H9 (cell line): Measurements from ENCODE around the gene BEST1. TPM values are rescaled to one million over a fixed set of nuclear protein-coding genes. Genes with fewer than 3 reads are reported as not detected.

Source experiments
- DNase-seq: peaks from one replicate; pipeline ENCODE4 v3.0.0-alpha.2; 2017
- H2AFZ ChIP-seq: one replicate; pipeline ENCODE4 v1.6.1; 2013; ENCODE audit warnings: mild to moderate bottlenecking, low read length, control low read depth, moderate library complexity
- H2AK5ac ChIP-seq: 2 replicates; pipeline ENCODE4 v1.6.1; 2013; ENCODE audit warnings: low read length, control low read depth, mixed read lengths; ENCODE audit not compliant: insufficient read length
- H2BK120ac ChIP-seq: one replicate; pipeline ENCODE4 v1.6.1; 2013; ENCODE audit warnings: low read depth, mild to moderate bottlenecking, low read length, control low read depth, inconsistent platforms; ENCODE audit not compliant: poor library complexity, severe bottlenecking
- H2BK12ac ChIP-seq: 2 replicates; pipeline ENCODE4 v1.6.1; 2013; ENCODE audit warnings: low read length, control low read depth, mixed read lengths, low read depth; ENCODE audit not compliant: insufficient read length
- H2BK15ac ChIP-seq: 2 replicates; pipeline ENCODE4 v1.6.1; 2013; ENCODE audit warnings: low read depth, low read length, control low read depth
- H2BK20ac ChIP-seq: one replicate; pipeline ENCODE4 v1.6.1; 2013; ENCODE audit warnings: low read depth, mild to moderate bottlenecking, low read length, control low read depth, inconsistent platforms; ENCODE audit not compliant: poor library complexity, severe bottlenecking
- H2BK5ac ChIP-seq: 2 replicates; pipeline ENCODE4 v1.6.1; 2013; ENCODE audit warnings: low read length, control low read depth, mixed read lengths; ENCODE audit not compliant: insufficient read length
- H3K14ac ChIP-seq: 2 replicates; pipeline ENCODE4 v1.6.1; 2013; ENCODE audit warnings: low read length, control low read depth; ENCODE audit not compliant: insufficient read depth
- H3K18ac ChIP-seq: 2 replicates; pipeline ENCODE4 v1.6.1; 2013; ENCODE audit warnings: low read depth, mild to moderate bottlenecking, mixed read lengths, low read length, control low read depth; ENCODE audit not compliant: insufficient read length
- H3K23ac ChIP-seq: 2 replicates; pipeline ENCODE4 v1.6.1; 2013; ENCODE audit warnings: low read length, control low read depth, mixed read lengths, low read depth; ENCODE audit not compliant: insufficient read length
- H3K23me2 ChIP-seq: 2 replicates; pipeline ENCODE4 v1.6.1; 2013; ENCODE audit warnings: low read depth, mild to moderate bottlenecking, mixed read lengths, low read length, control low read depth; ENCODE audit not compliant: insufficient read length, poor library complexity, severe bottlenecking
- H3K27ac ChIP-seq: 2 replicates; pipeline ENCODE4 v1.5.1; 2013; ENCODE audit warnings: low read length, control low read depth, mixed read lengths, low read depth; ENCODE audit not compliant: insufficient read length
- H3K27me3 ChIP-seq: 2 replicates; pipeline ENCODE4 v1.6.1; 2013; ENCODE audit warnings: low read length, control low read depth, inconsistent platforms; ENCODE audit not compliant: insufficient read depth
- H3K4ac ChIP-seq: 2 replicates; pipeline ENCODE4 v1.6.1; 2013; ENCODE audit warnings: low read depth, mild to moderate bottlenecking, control low read depth, inconsistent platforms, low read length, moderate library complexity
- H3K4me1 ChIP-seq: 2 replicates; pipeline ENCODE4 v1.6.1; 2013; ENCODE audit warnings: low read length, control low read depth, inconsistent platforms; ENCODE audit not compliant: insufficient read depth
- H3K4me2 ChIP-seq: 2 replicates; pipeline ENCODE4 v1.6.1; 2013; ENCODE audit warnings: low read length, control low read depth, mixed read lengths; ENCODE audit not compliant: insufficient read length, insufficient read depth
- H3K56ac ChIP-seq: 2 replicates; pipeline ENCODE4 v1.6.1; 2013; ENCODE audit warnings: low read depth, mild to moderate bottlenecking, mixed read lengths, low read length, control low read depth; ENCODE audit not compliant: insufficient read length
- H3K79me1 ChIP-seq: 2 replicates; pipeline ENCODE4 v1.6.1; 2013; ENCODE audit warnings: low read depth, mild to moderate bottlenecking, moderate library complexity, low read length, control low read depth, inconsistent platforms; ENCODE audit not compliant: insufficient read depth, poor library complexity, severe bottlenecking
- H3K79me2 ChIP-seq: 2 replicates; pipeline ENCODE4 v1.6.1; 2013; ENCODE audit warnings: low read length, control low read depth, inconsistent platforms; ENCODE audit not compliant: insufficient read depth
- H3K9ac ChIP-seq: 2 replicates; pipeline ENCODE4 v1.6.1; 2013; ENCODE audit warnings: low read length, control low read depth, mixed read lengths; ENCODE audit not compliant: insufficient read length; ENCODE audit errors: extremely low read depth
- H3K9me3 ChIP-seq: one replicate; pipeline ENCODE4 v1.6.1; 2013; ENCODE audit warnings: low read depth, low read length, inconsistent platforms; ENCODE audit not compliant: control insufficient read depth
- H3T11ph ChIP-seq: one replicate; pipeline ENCODE4 v1.6.1; 2013; ENCODE audit warnings: mild to moderate bottlenecking, low read length, control low read depth, inconsistent platforms
- H4K20me1 ChIP-seq: one replicate; pipeline ENCODE4 v1.6.1; 2013; ENCODE audit not compliant: control insufficient read depth, insufficient read length, insufficient read depth
- H4K5ac ChIP-seq: 2 replicates; pipeline ENCODE4 v1.6.1; 2013; ENCODE audit warnings: low read depth, mild to moderate bottlenecking, mixed read lengths, low read length, control low read depth; ENCODE audit not compliant: insufficient read length
- H4K8ac ChIP-seq: replicated peaks from 2 replicates; pipeline ENCODE4 v1.6.1; 2013; ENCODE audit warnings: low read length, control low read depth, mixed read lengths, low read depth; ENCODE audit not compliant: insufficient read length
- H4K91ac ChIP-seq: 2 replicates; pipeline ENCODE4 v1.6.1; 2013; ENCODE audit warnings: low read depth, mild to moderate bottlenecking, moderate library complexity, mixed read lengths, low read length, control low read depth; ENCODE audit not compliant: insufficient read length
- H3K27ac Mint-ChIP-seq, 3 experiments: 2 replicates in 2 of 3; 3 replicates in 1 of 3; pipeline ENCODE4 v1.8.0; 2020 to 2021; ENCODE audit warnings: mixed read lengths in 3 of 3, mild to moderate bottlenecking in 1 of 3, moderate library complexity in 1 of 3
- H3K27me3 Mint-ChIP-seq: 2 replicates; pipeline ENCODE4 v1.8.0; 2021; ENCODE audit warnings: low read depth, mild to moderate bottlenecking, moderate library complexity, mixed read lengths
- H3K36me3 Mint-ChIP-seq, 3 experiments: 2 replicates in 2 of 3; 3 replicates in 1 of 3; pipeline ENCODE4 v1.8.0; 2020 to 2021; ENCODE audit warnings: low read depth in 3 of 3, mixed read lengths in 3 of 3; ENCODE audit not compliant: insufficient read depth in 1 of 3
- H3K4me1 Mint-ChIP-seq, 2 experiments: 2 replicates each; pipeline ENCODE4 v1.8.0; 2020; ENCODE audit warnings: mixed read lengths in 2 of 2
- H3K4me3 Mint-ChIP-seq, 2 experiments: 2 replicates in 1 of 2; 3 replicates in 1 of 2; pipeline ENCODE4 v1.8.0; 2020 to 2021; ENCODE audit warnings: mild to moderate bottlenecking in 2 of 2, mixed read lengths in 2 of 2, moderate library complexity in 1 of 2
- H3K9me3 Mint-ChIP-seq, 2 experiments: 2 replicates in 1 of 2; 3 replicates in 1 of 2; pipeline ENCODE4 v1.8.0; 2020; ENCODE audit warnings: mild to moderate bottlenecking in 2 of 2, mixed read lengths in 2 of 2, moderate library complexity in 1 of 2
- CTCF ChIP-seq: fragments of 200-600 bp; sonication (generic); conservative IDR thresholded peaks from 3 replicates; pipeline ENCODE4 v1.8.0; 2021; ENCODE audit warnings: antibody characterized with exemption, mild to moderate bottlenecking
- WGBS: extraction: QIAGEN DNeasy Blood & Tissue Kit; methylation state at CpG from one replicate; pipeline ENCODE4 v1.1.7; 2013; ENCODE audit warnings: missing lambda C conversion rate, low lambda C conversion rate, mixed read lengths; ENCODE audit not compliant: insufficient read length; ENCODE audit errors: extremely low coverage; 5-methylcytosine and 5-hydroxymethylcytosine counted together
- total RNA-seq: library from RNA; stranded (reverse); gene quantifications from 2 replicates; pipeline ENCODE4 v1.2.1, GENCODE V29; 2021

BEST1 gene
- total RNA-seq, 1 experiment from 2014 or later, result 0.24 TPM

DNA sequence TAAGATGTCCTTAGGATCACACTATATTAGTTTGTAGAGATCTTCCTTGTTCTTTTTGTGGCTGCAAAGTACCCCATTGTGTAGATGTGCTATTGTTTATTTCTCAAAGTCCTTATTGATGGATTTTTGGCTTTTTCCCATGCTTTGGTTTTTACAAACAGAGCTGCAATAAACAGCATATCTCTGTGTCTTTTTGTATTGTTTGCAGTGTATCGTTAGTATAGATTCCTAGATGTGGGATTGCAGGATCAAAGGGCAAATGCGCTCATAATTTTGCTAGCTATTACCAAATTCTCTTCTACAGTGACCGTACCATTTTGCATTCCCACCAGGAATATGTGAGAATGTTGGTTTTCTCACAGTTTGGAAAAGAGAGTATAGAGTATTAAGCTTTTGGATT lies 44.8 kb downstream of the BEST1 start:
- Histone ChIP-seq H3K23ac (no peak overlapping the region), H3K4me1 (no peaks in the 10 kb centered on the region), H2BK5ac (no peak overlapping the region), H3T11ph (no peak overlapping the region), H2AFZ (no peak overlapping the region), H4K5ac (no peak overlapping the region), H3K27ac (no peak overlapping the region), H3K4me2 (no peak overlapping the region), H3K9ac (no peak overlapping the region), H3K79me2 (no peaks in the 10 kb centered on the region), H3K79me1 (no peaks in the 10 kb centered on the region), H2BK12ac (no peak overlapping the region), H3K4ac (no peak overlapping the region), H3K18ac (no peak overlapping the region), H4K91ac (no peak overlapping the region), H4K20me1 (no peaks in the 10 kb centered on the region), H3K23me2 (no peaks in the 10 kb centered on the region), H2BK120ac (no peak overlapping the region), H2BK20ac (no peak overlapping the region), H3K14ac (no peak overlapping the region), H3K56ac (no peak overlapping the region), H4K8ac (no peak overlapping the region), H3K9me3 (no peaks in the 10 kb centered on the region), H3K27me3 (no peaks in the 10 kb centered on the region), H2AK5ac (no peak overlapping the region), H2BK15ac (no peak overlapping the region)
- H3K9me3 Mint-ChIP-seq, result peaks cover 17 to 25% of the 10 kb centered on the region in 2 experiments
- H3K27ac Mint-ChIP-seq, result no peak overlapping the region
- no peak for TF ChIP-seq CTCF
- no peak overlapping the region for H3K4me3 Mint-ChIP-seq
- no CpG with 5 or more reads among the region's 3 CpGs for WGBS
- no peak for DNase-seq
- H3K27me3 Mint-ChIP-seq, result peaks cover 7% of the 10 kb centered on the region
- peaks cover 3 to 13% of the 10 kb centered on the region in 2 experiments for H3K4me1 Mint-ChIP-seq
- H3K36me3 Mint-ChIP-seq, result peaks cover 1 to 15% (median 14%) of the 10 kb centered on the region in 3 experiments
